K562 (cell line): ENCODE results near the gene CRADD. TPM values are rescaled to one million over a fixed set of nuclear protein-coding genes. Genes with fewer than 3 reads are reported as not detected.

Experiments
- ATAC-seq: fragments of 200-7000 bp; cut with Tn5 transposase; 3 replicates; pipeline ENCODE4 v1.9.1; 2020; ENCODE audit warnings: moderate library complexity
- BruUV-seq: library from RNA; stranded (reverse); fragments of 400-500 nt; replicated peaks from 2 replicates; lab custom pipeline; 2021; lab: Mats Ljungman, UMichigan
- CTCF ChIA-PET: fragments of 300-600 bp; formaldehyde crosslinking; extraction: SDS; loops from one replicate; lab custom pipeline; 2021; ENCODE audit warnings: low intra/inter-chr PET ratio; lab: Yijun Ruan, JAX
- POLR2A ChIA-PET: fragments of 300-600, 350-650 bp; sonication (Branson Sonifier 250); formaldehyde crosslinking; extraction: SDS; loops from one replicate; lab custom pipeline; 2021; ENCODE audit warnings: antibody characterized with exemption, inconsistent platforms; lab: Yijun Ruan, JAX
- DNase-seq, 4 experiments: peaks; one replicate each; pipeline versions ENCODE4 v3.0.0 to v3.0.0-alpha.2; 2011 to 2018; ENCODE audit warnings: low spot score in 3 of 4, mixed read lengths in 3 of 4; ENCODE audit errors: extremely low read depth in 1 of 4
- FAIRE-seq: peaks from 2 replicates; lab custom pipeline; 2011; peaks lifted over from hg19 to GRCh38; lab: Jason Lieb, UNC
- H2AFZ ChIP-seq: 2 replicates; pipeline ENCODE4 v1.6.0; 2011; ENCODE audit warnings: low read depth, low read length, control low read depth, inconsistent platforms
- H3K27ac ChIP-seq: fragments of 200-600 bp; 3 replicates; pipeline ENCODE4 v1.8.0; 2011; ENCODE audit warnings: low read depth, mild to moderate bottlenecking, control low read depth, inconsistent platforms, low read length, moderate library complexity, mixed read lengths; ENCODE audit errors: extremely low read depth
- H3K27me3 ChIP-seq, 2 experiments: fragments of 300-600 bp in 1 of 2; 2 replicates in 1 of 2; 3 replicates in 1 of 2; pipeline versions ENCODE4 v1.6.0 to v1.8.0; 2011; ENCODE audit warnings: inconsistent platforms in 2 of 2, low read length in 2 of 2, mild to moderate bottlenecking in 1 of 2, mixed read lengths in 1 of 2, moderate library complexity in 1 of 2; ENCODE audit not compliant: control insufficient read depth in 2 of 2, insufficient read depth in 2 of 2
- H3K36me3 ChIP-seq: fragments of 300-600 bp; 3 replicates; pipeline ENCODE4 v1.8.0; 2011; ENCODE audit warnings: mild to moderate bottlenecking, low read length, inconsistent platforms; ENCODE audit not compliant: control insufficient read depth, insufficient read depth
- H3K4me1 ChIP-seq, 2 experiments: fragments of 200-600 bp in 1 of 2; replicated peaks in 1 of 2; 2 replicates in 1 of 2; 3 replicates in 1 of 2; pipeline versions ENCODE4 v1.5.1 to v1.8.0; 2011; ENCODE audit warnings: inconsistent platforms in 2 of 2, low read length in 2 of 2, mild to moderate bottlenecking in 1 of 2, mixed read lengths in 1 of 2, moderate library complexity in 1 of 2; ENCODE audit not compliant: control insufficient read depth in 2 of 2, insufficient read depth in 2 of 2
- H3K4me2 ChIP-seq: 2 replicates; pipeline ENCODE4 v1.6.1; 2011; ENCODE audit warnings: low read length, control low read depth, inconsistent platforms, mixed read lengths; ENCODE audit not compliant: insufficient read depth
- H3K4me3 ChIP-seq: fragments of 200-600 bp; sonication (generic), shearing (Covaris generic); 2 replicates; pipeline ENCODE4 v1.5.1; 2016; ENCODE audit warnings: control low read depth, inconsistent platforms
- H3K79me2 ChIP-seq: fragments of 200-600 bp; 3 replicates; pipeline ENCODE4 v1.8.0; 2011; ENCODE audit warnings: low read length, inconsistent platforms; ENCODE audit not compliant: control insufficient read depth, insufficient read depth
- H3K9ac ChIP-seq, 2 experiments: 2 replicates each; pipeline versions ENCODE4 v1.6.0 to v1.6.1; 2011; ENCODE audit warnings: low read depth in 2 of 2, low read length in 2 of 2, control low read depth in 1 of 2, inconsistent platforms in 1 of 2, mild to moderate bottlenecking in 1 of 2, mixed read lengths in 1 of 2; ENCODE audit not compliant: insufficient read depth in 1 of 2
- H3K9me1 ChIP-seq: one replicate; pipeline ENCODE4 v1.6.0; 2011; ENCODE audit warnings: inconsistent platforms, mild to moderate bottlenecking, low read length, moderate library complexity; ENCODE audit not compliant: control insufficient read depth, insufficient read depth
- H3K9me3 ChIP-seq: replicated peaks from 2 replicates; pipeline ENCODE4 v1.5.1; 2011; ENCODE audit warnings: low read depth, low read length, inconsistent platforms; ENCODE audit not compliant: control insufficient read depth, insufficient read depth
- H4K20me1 ChIP-seq: replicated peaks from 2 replicates; pipeline ENCODE4 v1.6.1; 2011; ENCODE audit warnings: low read length, inconsistent platforms, mixed read lengths; ENCODE audit not compliant: control insufficient read depth, insufficient read depth
- ARID3B ChIP-seq: fragments of 250-450 bp; sonication (Bioruptor Pico); IDR thresholded peaks from 2 replicates; pipeline ENCODE4 v1.4.0; 2020; ENCODE audit warnings: borderline replicate concordance
- CREM ChIP-seq: IDR thresholded peaks from 2 replicates; pipeline ENCODE4 v1.6.1; 2014; ENCODE audit warnings: antibody characterized with exemption, low read depth
- FOXM1 ChIP-seq, 2 experiments: fragments of 450-650 bp in 1 of 2; sonication (generic) in 1 of 2; formaldehyde crosslinking in 1 of 2; IDR thresholded peaks; 2 replicates each; pipeline versions ENCODE4 v1.6.1 to v1.9.0; 2017 to 2022; ENCODE audit warnings: low read depth in 2 of 2, mild to moderate bottlenecking in 2 of 2, missing genetic modification reagents in 1 of 2, moderate library complexity in 1 of 2
- HCFC1 ChIP-seq: IDR thresholded peaks from 2 replicates; pipeline ENCODE4 v1.6.1; 2012; ENCODE audit warnings: low read depth, low read length, improper control_type of control experiment
- HIVEP1 ChIP-seq: fragments of 250-450 bp; sonication (Bioruptor Pico); IDR thresholded peaks from 2 replicates; pipeline ENCODE4 v1.4.0; 2020; ENCODE audit warnings: mild to moderate bottlenecking
- HMG20A ChIP-seq: fragments of 450-650 bp; formaldehyde crosslinking; conservative IDR thresholded peaks from 2 replicates; pipeline ENCODE4 v1.4.0; 2020; ENCODE audit warnings: mild to moderate bottlenecking, mixed read lengths
- NCOA2 ChIP-seq, 2 experiments: fragments of 450-650 bp; IDR thresholded peaks; 2 replicates each; pipeline ENCODE4 v1.6.1; 2018; ENCODE audit warnings: mild to moderate bottlenecking in 2 of 2, moderate library complexity in 1 of 2; ENCODE audit not compliant: partially characterized antibody in 2 of 2
- NR2F6 ChIP-seq: fragments of 450-650 bp; formaldehyde crosslinking; IDR thresholded peaks from 2 replicates; pipeline ENCODE4 v1.4.0; 2020; ENCODE audit warnings: mild to moderate bottlenecking
- PCBP1 ChIP-seq: fragments of 200-400 bp; formaldehyde crosslinking; IDR thresholded peaks from 2 replicates; pipeline ENCODE4 v1.6.1; 2018; ENCODE audit warnings: mild to moderate bottlenecking, low read depth, low read length; ENCODE audit not compliant: poor library complexity, severe bottlenecking
- POLR3A ChIP-seq: IDR thresholded peaks from 2 replicates; pipeline ENCODE4 v1.6.1; 2011; ENCODE audit warnings: borderline replicate concordance, mild to moderate bottlenecking, moderate library complexity; ENCODE audit not compliant: insufficient read length, insufficient read depth; ENCODE audit errors: extremely low read depth
- SETDB1 ChIP-seq: IDR thresholded peaks from one replicate; pipeline ENCODE4 v1.6.1; 2012; ENCODE audit warnings: low read length, control low read depth, inconsistent platforms
- TCF15 ChIP-seq: fragments of 250-450 bp; sonication (Bioruptor Pico); IDR thresholded peaks from 2 replicates; pipeline ENCODE4 v1.8.0; 2022; ENCODE audit warnings: moderate library complexity, mild to moderate bottlenecking, inconsistent platforms
- U2AF2 ChIP-seq: fragments of 200-400 bp; formaldehyde crosslinking; optimal IDR thresholded peaks from 2 replicates; pipeline ENCODE3; 2017; ENCODE audit warnings: low read depth, mild to moderate bottlenecking, low read length
- ZBTB2 ChIP-seq: fragments of 450-650 bp; IDR thresholded peaks from 2 replicates; pipeline ENCODE4 v1.6.1; 2016; ENCODE audit warnings: antibody characterized with exemption
- ZNF253 ChIP-seq: fragments of 250-450 bp; sonication (Bioruptor Pico); conservative IDR thresholded peaks from 2 replicates; pipeline ENCODE4 v1.6.1; 2021; ENCODE audit warnings: mild to moderate bottlenecking
- ZNF583 ChIP-seq: fragments of 250-450 bp; sonication (Bioruptor Pico); IDR thresholded peaks from 2 replicates; pipeline ENCODE4 v1.4.0; 2020
- WGBS: fragments of 100-300 bp; shearing (Covaris generic); methylation state at CpG from one replicate; pipeline ENCODE4 v1.1.6; 2016; ENCODE audit warnings: low coverage, mixed read lengths; ENCODE audit not compliant: insufficient coverage; ENCODE audit errors: missing lambda C conversion rate; 5-methylcytosine and 5-hydroxymethylcytosine counted together
- in situ Hi-C: fragments of 300-500 bp; cut with MboI; formaldehyde crosslinking; loops from 4 replicates; pipeline ENCODE4 v1.15.0; 2018; ENCODE audit warnings: inconsistent platforms, mixed read lengths
- intact Hi-C: fragments of 100-400 bp; cut with micrococcal nuclease; formaldehyde crosslinking; loops from 2 replicates; pipeline ENCODE4 v1.14.2; 2022
- polyA plus RNA-seq, 8 experiments: library from polyadenylated mRNA; depleted of rRNA in 4 of 8; stranded (reverse) in 5 of 8; unstranded in 3 of 8; fragments of >200 nt; fragmentation: Nextera tagmentation in 2 of 8; fragmentation: Illumina TruSeq in 1 of 8; extraction: Ambion mirVana in 2 of 8; extraction: Trizol in 1 of 8; gene quantifications; 2 replicates each; pipeline versions ENCODE4 v1.2.1 to v1.2.3, GENCODE V29; 2011 to 2014; ENCODE audit warnings: inconsistent platforms in 1 of 8, missing spikeins in 1 of 8
- total RNA-seq, 7 experiments: library from RNA; depleted of rRNA in 6 of 7; stranded (reverse); fragments of >200 nt in 6 of 7; fragmentation: Illumina TruSeq in 2 of 7; extraction: Trizol in 2 of 7; gene quantifications; 2 replicates each; pipeline versions ENCODE4 v1.2.1 to v1.2.3, GENCODE V29; 2011 to 2021; ENCODE audit warnings: low replicate concordance in 1 of 7

Gene CRADD
- total and polyA plus RNA-seq, 9 of the 15 experiments (the other 6 are each of a cell fraction or from before 2014, with no cell fraction given), result 20.5 to 41.1 (median 25.9) TPM

- TF ChIP-seq TCF15 (CRISPR knock-in tag) (no peak), ZNF583 (no peak)
These were observed 108.3 kb downstream of the CRADD start (continued) for GRCh38 chr12:93785249-93786010.

GRCh38 chr12:93786656-93787397 is 109.7 kb downstream of the CRADD start:
- H3K4me2 ChIP-seq, result no peak overlapping the region
- no peak overlapping the region for H2AFZ ChIP-seq
- H3K27me3 ChIP-seq, result no peaks in the 10 kb centered on the region
- H3K79me2 ChIP-seq, result peaks cover 12% of the 10 kb centered on the region; the same call in 2 of the 3 replicates
- no TSS peak for BruUV-seq
- intact Hi-C loops, result no loop called here
- H3K9me3 ChIP-seq, result no peaks in the 10 kb centered on the region
- ChIA-PET CTCF (no interaction called here), POLR2A (interaction anchor here (1.5 kb wide), 1 partner anchor 21 kb away, joined by 3 read pairs; no protein-coding TSS in a partner anchor)
- no peak for DNase-seq
- H3K27ac ChIP-seq, result no peak overlapping the region
- 94% methylated on average over 4 of the region's 4 CpGs for WGBS
- ATAC-seq, result no peak
- no peak for FAIRE-seq
- in situ Hi-C loops, result no loop called here
- H3K4me1 ChIP-seq, result peaks cover 6 to 40% of the 10 kb centered on the region in 2 experiments; a peak in 4 of 5 replicates
- H3K36me3 ChIP-seq, result peaks cover 13% of the 10 kb centered on the region
- H4K20me1 ChIP-seq, result no peaks in the 10 kb centered on the region
- H3K9ac ChIP-seq, result no peak overlapping the region
- no peaks in the 10 kb centered on the region for H3K9me1 ChIP-seq
- no peak overlapping the region for H3K4me3 ChIP-seq
- TF ChIP-seq HMG20A (no peak), NCOA2 (IDR thresholded peaks at IDR 0.05; ENCODE audit: partially characterized antibody in 2 of 2) (no peak), FOXM1 (IDR thresholded peaks at IDR 0.05; ENCODE audit: low read depth) (no peak), FOXM1 (CRISPR knock-in tag; IDR thresholded peaks at IDR 0.05; ENCODE audit: low read depth) (no peak), HCFC1 (no peak), CREM (no peak), U2AF2 (no peak), NR2F6 (no peak), ARID3B (CRISPR knock-in tag) (no peak), SETDB1 (no peak), PCBP1 (no peak), ZBTB2 (no peak), HIVEP1 (CRISPR knock-in tag) (no peak), POLR3A (no peak), ZNF253 (no peak)
